ENCODE results near the gene FREM2.

Gene FREM2

DNA sequence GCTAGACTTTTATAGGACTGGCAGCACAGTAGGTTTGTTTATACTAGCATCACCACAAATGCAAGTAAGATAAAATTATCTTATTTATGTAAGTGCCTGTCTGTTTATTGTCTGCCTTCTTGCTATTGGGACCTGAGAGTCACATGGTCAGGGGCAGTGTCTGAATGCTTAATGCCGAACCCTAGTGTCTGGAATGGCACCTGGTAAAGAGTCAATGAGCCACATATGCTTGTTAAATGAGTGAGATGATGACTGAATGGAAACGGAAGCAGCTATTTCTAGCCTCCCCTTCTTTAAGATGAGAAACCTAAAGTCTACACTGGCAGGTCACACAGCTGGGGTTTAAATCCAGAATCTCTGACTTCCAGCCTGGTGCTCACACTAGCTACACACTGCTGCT, 211.6 kb downstream of the FREM2 start:
- DNase-seq (ENCODE audit: low spot score), result no peak

DNA sequence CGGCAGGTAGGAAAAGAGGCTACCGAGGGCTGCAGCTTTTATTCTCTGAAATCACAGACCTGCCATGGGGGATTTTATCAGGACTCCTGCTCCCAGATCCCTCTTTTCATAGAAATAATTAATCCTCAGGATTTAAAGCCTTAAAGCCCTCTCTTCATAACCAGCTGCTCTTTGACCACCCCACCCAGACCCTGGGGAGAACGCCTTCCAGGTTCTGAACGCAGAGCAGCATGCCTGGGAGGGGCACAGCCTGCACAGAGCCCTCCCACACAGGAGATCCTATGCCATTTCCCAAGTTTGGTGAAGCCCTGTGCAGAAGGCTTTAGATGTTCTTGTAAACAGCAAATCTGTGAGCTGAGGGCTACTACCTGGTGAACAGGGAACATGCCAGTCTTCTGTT, 212.7 kb downstream of the FREM2 start:
- DNase-seq (ENCODE audit: low spot score), result no peak

DNA sequence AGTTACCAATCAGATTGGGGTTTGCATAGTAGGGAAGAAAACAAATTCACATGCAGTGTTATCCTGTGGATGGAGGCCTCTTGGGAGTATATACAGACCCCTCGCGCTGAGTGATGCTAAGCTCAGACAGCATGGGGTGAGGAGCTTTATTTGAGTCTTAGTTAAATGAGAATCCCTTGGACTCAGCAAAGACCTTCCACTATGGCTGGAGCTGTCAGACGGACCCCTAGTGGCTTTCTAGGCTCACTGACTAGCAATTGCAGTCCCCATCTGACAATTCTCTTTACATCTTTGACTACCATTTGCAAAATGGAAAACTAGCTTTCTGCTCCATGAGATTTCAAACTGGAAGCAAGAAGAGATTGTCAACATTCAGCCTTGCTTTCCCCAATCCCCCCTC, 213.3 kb downstream of the FREM2 start:
- DNase-seq (ENCODE audit: low spot score), result no peak

DNA sequence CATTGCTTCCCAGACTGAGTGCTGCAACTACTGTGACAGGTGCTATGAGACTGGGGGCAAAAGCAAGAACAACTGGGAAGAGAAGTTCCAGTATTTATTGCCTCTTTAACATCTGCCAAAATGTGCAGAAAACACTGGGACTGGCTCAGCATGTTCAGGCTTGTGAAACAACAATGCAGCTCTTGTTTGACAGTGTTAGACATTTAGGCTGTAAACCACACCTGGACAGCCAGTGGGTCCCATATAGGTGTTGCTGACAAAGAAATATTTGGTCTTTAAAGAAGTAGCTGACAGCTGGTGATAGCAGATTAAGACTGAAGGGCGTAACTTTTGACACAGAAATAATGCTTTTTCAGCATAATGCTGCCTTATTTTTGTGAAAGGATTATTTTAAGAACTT, 215.7 kb downstream of the FREM2 start:
- no peak for DNase-seq (ENCODE audit: low spot score)

DNA sequence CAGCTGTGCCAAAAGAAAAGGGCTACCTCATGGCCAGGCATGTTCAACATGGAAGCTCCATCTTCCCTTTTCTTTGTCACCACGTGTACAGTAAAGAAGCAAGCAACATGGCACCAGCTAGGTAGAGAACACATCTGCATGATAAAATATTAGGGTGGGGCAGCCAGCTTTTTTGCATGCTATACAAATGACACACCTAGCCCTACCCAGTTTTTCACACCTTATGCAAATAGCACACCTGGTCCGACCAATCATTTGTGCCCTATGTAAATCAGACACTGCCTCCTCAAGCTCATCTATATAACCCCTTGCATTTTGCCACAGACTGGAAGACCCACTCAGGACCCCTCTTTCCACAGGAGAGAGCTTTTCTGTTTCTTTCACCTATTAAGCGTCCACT, 218.2 kb downstream of the FREM2 start:
- no peak for DNase-seq (ENCODE audit: low spot score)

DNA sequence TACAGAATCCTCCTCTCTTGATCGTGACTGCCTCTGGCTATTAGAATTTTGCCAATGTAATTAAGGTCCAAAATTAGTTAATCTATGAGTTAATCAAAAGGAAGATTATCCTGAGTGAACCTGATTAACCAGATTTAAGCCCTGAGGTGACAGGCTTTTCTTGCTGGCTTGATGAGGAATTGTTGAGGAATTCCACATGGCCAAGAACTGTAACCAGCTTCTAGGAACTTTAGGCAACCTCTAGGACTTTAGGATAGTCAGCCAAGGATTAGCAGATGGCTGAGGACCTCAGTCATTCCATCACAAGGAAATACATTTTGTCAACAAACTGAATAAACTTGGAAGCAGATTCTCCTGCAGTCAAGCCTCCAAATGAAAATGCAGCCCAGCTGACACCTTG, 219.0 kb downstream of the FREM2 start:
- DNase-seq (ENCODE audit: low spot score), result no peak

DNA sequence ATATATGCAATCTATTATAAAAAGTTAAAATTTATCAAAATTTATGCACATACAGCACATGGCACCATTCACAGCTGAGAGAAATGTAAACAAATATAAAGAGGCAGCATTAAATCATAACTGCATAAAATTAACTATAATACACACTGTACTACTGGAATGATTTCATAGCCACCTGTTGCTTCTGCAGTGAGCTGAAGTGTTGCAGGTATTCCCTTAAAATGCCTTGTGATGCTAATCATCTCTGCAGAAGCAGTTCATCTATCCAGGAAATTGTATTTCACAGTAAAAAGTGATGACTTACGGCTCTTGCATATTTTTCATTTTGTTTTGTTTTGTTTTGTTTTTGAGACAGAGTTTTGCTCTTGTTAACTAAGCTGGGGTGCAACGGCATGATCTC, 221.7 kb downstream of the FREM2 start:
- DNase-seq (ENCODE audit: low spot score), result no peak

DNA sequence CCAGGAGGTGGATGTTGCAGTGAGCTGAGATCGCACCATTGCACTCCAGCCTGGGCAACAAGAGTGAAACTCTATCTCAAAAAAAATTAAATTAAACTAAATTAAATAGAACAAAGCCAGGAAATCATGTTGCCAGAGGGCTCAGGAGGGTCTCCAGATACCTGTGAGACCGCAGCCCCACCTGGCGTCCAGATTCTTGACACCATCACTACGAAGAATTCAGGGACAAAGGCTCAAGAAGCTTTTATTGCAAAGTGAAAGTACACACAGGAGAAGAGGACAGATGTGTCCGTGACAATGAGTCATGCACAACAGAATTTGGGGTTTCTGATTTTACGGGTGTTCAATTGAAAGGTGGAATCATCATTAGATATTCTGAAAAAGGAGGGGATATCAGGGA, 227.2 kb downstream of the FREM2 start:
- DNase-seq (ENCODE audit: low spot score), result no peak

DNA sequence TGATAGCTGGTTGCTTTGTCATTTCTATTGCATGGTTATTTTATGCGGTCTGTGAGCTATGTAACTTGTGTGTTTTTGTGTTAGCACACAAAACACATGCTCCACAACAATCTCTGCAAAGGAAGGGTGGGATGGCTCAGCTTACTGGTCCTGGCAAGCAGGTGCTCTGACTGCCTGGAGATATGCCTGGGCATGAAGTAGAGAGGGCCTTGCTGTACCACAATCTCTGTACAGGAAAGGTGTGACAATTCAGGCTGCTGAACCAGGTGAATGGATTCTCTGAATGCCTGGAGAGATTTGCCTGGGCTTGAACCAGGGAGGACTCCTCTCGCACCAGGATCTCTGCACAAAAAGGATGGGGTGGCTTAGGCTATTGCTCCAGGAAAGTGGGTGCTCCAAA, 234.2 kb downstream of the FREM2 start:
- DNase-seq (ENCODE audit: low spot score), result no peak

DNA sequence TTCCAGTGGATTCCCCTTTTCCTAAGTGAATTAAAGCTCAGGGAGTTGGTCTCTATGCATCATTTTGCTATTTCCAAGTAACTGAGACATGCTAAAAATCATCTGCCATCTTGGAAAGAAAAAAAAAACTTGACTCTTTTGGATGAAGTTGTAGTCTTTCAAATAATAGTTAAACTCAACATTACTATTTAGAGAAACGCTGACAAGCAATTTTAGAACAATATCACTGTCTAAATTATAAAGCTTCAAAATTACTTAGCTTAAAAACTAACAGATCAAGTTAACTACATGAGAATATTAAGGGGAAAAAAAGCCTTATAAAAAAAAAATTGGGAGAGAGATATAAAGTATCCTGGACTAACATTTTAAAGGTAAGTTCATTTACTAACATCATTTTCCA, 235.3 kb downstream of the FREM2 start:
- no peak for DNase-seq (ENCODE audit: low spot score)

DNA sequence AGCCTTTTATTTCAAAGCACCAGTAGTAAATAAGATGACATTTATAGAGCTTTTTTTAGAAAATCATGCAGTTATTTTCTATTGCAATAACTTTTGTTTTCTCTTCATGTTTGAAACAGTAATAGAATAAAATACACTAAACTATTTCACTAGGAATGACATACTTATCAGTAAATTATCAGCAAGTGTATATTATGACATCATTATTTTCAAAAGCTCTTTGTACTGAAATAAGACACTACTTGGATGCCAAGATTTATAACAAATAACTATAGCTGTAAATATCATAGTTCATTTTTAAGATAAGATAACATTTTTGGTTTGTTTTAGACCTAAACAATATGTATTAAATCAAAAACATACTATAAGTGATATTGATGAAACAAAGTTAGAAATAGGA, 246.9 kb downstream of the FREM2 start:
- DNase-seq (ENCODE audit: low spot score), result no peak
